Osteocyte (in vitro differentiated cells): ENCODE results near the gene KCNK3. TPM values are rescaled to one million over a fixed set of nuclear protein-coding genes. Genes with fewer than 3 reads are reported as not detected.
"Not testable (repeated sequence)": the region's sequence is repeated elsewhere in the genome, so short reads cannot be mapped to it uniquely, and the experiment has no call there.

ENCODE experiments used
- DNase-seq: peaks from one replicate; pipeline ENCODE4 v3.0.0; 2021; ENCODE audit warnings: mixed read lengths; ENCODE audit not compliant: unreplicated experiment; ENCODE audit errors: extremely low spot score
- H3K27ac Mint-ChIP-seq: one replicate; pipeline ENCODE4 v1.8.0; 2021; ENCODE audit warnings: mild to moderate bottlenecking, mixed read lengths; ENCODE audit not compliant: unreplicated experiment
- H3K27me3 Mint-ChIP-seq: one replicate; pipeline ENCODE4 v1.8.0; 2021; ENCODE audit warnings: mixed read lengths; ENCODE audit not compliant: unreplicated experiment
- H3K36me3 Mint-ChIP-seq: one replicate; pipeline ENCODE4 v1.8.0; 2021; ENCODE audit warnings: mixed read lengths; ENCODE audit not compliant: unreplicated experiment
- H3K4me1 Mint-ChIP-seq: one replicate; pipeline ENCODE4 v1.8.0; 2021; ENCODE audit warnings: mixed read lengths; ENCODE audit not compliant: unreplicated experiment
- H3K4me3 Mint-ChIP-seq: one replicate; pipeline ENCODE4 v1.8.0; 2021; ENCODE audit warnings: mild to moderate bottlenecking, moderate library complexity, mixed read lengths; ENCODE audit not compliant: unreplicated experiment
- H3K9me3 Mint-ChIP-seq: one replicate; pipeline ENCODE4 v1.8.0; 2021; ENCODE audit warnings: mixed read lengths; ENCODE audit not compliant: unreplicated experiment
- CTCF ChIP-seq: fragments of 200-600 bp; sonication (generic); IDR thresholded peaks from 2 replicates; pipeline ENCODE4 v1.5.0; 2021; ENCODE audit warnings: antibody characterized with exemption, mild to moderate bottlenecking, moderate library complexity
- total RNA-seq: library from RNA; stranded (reverse); gene quantifications from 2 replicates; pipeline ENCODE4 v1.2.1, GENCODE V29; 2021

The KCNK3 gene
- total RNA-seq, 1 donor from 2014 or later = 8.5 TPM

GRCh38 chr2:26655611-26656195 lies 36.8 kb upstream of the KCNK3 start:
- Mint-ChIP-seq H3K27ac (no peak overlapping the region), H3K27me3 (peaks cover 35% of the 10 kb centered on the region), H3K9me3 (peaks cover 15% of the 10 kb centered on the region), H3K4me3 (no peak overlapping the region), H3K36me3 (no peaks in the 10 kb centered on the region), H3K4me1 (peaks cover 14% of the 10 kb centered on the region)
- DNase-seq = no peak
- no peak for TF ChIP-seq CTCF

- H3K36me3 Mint-ChIP-seq = no peaks in the 10 kb centered on the region
Observed at GRCh38 chr2:26657265-26657664, 35.3 kb upstream of the KCNK3 start.

GRCh38 chr2:26658691-26659346 lies 33.7 kb upstream of the KCNK3 start:
- Mint-ChIP-seq H3K27me3 (peaks cover 21% of the 10 kb centered on the region), H3K4me1 (no peaks in the 10 kb centered on the region), H3K27ac (no peak overlapping the region), H3K4me3 (no peak overlapping the region), H3K36me3 (no peaks in the 10 kb centered on the region), H3K9me3 (peaks cover 23% of the 10 kb centered on the region)
- no peak for TF ChIP-seq CTCF
- DNase-seq = no peak

More at GRCh38 chr2:26657265-26657664, 35.3 kb upstream of the KCNK3 start:
- H3K9me3 Mint-ChIP-seq = peaks cover 23% of the 10 kb centered on the region
- TF ChIP-seq CTCF = no peak
- no peak overlapping the region for H3K4me3 Mint-ChIP-seq
- H3K4me1 Mint-ChIP-seq = peaks cover 5% of the 10 kb centered on the region
- no peak overlapping the region for H3K27ac Mint-ChIP-seq
- H3K27me3 Mint-ChIP-seq = peaks cover 23% of the 10 kb centered on the region
- no peak for DNase-seq

- Mint-ChIP-seq H3K4me1 (no peaks in the 10 kb centered on the region), H3K4me3 (no peak overlapping the region), H3K27me3 (peaks cover 25% of the 10 kb centered on the region), H3K9me3 (peaks cover 23% of the 10 kb centered on the region), H3K36me3 (no peaks in the 10 kb centered on the region), H3K27ac (no peak overlapping the region)
- DNase-seq = no peak
- TF ChIP-seq CTCF = no peak
Observed at GRCh38 chr2:26660363-26660962, 32.1 kb upstream of the KCNK3 start.

- not testable (repeated sequence) for DNase-seq, H3K27ac Mint-ChIP-seq, H3K36me3 Mint-ChIP-seq, H3K4me3 Mint-ChIP-seq, H3K4me1 Mint-ChIP-seq
- Mint-ChIP-seq H3K27me3 (peaks cover 47% of the 10 kb centered on the region), H3K9me3 (peaks cover 15% of the 10 kb centered on the region)
Observed at GRCh38 chr2:26665296-26665695, 27.2 kb upstream of the KCNK3 start.
